B cell (primary cell): ENCODE results near the gene EXO5. TPM values are rescaled to one million over a fixed set of nuclear protein-coding genes. Genes with fewer than 3 reads are reported as not detected.

Source experiments
- ATAC-seq: fragments of 200-7000 bp; cut with Tn5 transposase; one replicate; pipeline ENCODE4 v1.10.0; 2021; ENCODE audit warnings: low read depth, mild to moderate bottlenecking, moderate number of reproducible peaks, moderate library complexity
- CTCF ChIA-PET: fragments of 350-600 bp; sonication (Branson Sonifier 250); formaldehyde crosslinking; loops from one replicate; lab custom pipeline; 2021; ENCODE audit warnings: antibody characterized with exemption, inconsistent platforms; lab: Charles Lee
- POLR2A ChIA-PET: fragments of 350-600 bp; sonication (Branson Sonifier 250); formaldehyde crosslinking; loops from one replicate; lab custom pipeline; 2021; ENCODE audit warnings: antibody characterized with exemption; lab: Charles Lee
- DNase-seq: peaks from one replicate; pipeline ENCODE4 v3.0.0; 2013
- H2AFZ ChIP-seq: 2 replicates; pipeline ENCODE4 v1.6.1; 2012; ENCODE audit warnings: mild to moderate bottlenecking, low read depth, low read length; ENCODE audit not compliant: insufficient read depth, poor library complexity, severe bottlenecking
- H3K27ac ChIP-seq, 2 donors: 1 replicate in 1 of 2; 2 replicates in 1 of 2; pipeline ENCODE4 v1.5.1; 2012 to 2013; ENCODE audit warnings: low read length in 2 of 2, mild to moderate bottlenecking in 2 of 2, moderate library complexity in 1 of 2
- H3K27me3 ChIP-seq, 4 experiments: fragments of 200-600 bp in 1 of 4; sonication (generic) in 1 of 4; replicated peaks in 1 of 4; 1 replicate in 2 of 4; 2 replicates in 2 of 4; pipeline versions ENCODE4 v1.6.1 to v1.7.0; 2013 to 2016; ENCODE audit warnings: low read length in 3 of 4, mild to moderate bottlenecking in 2 of 4, mixed read lengths in 1 of 4, moderate library complexity in 1 of 4; ENCODE audit not compliant: insufficient read depth in 4 of 4, control insufficient read depth in 3 of 4; ENCODE audit errors: control extremely low read depth in 1 of 4
- H3K36me3 ChIP-seq, 2 experiments: replicated peaks in 1 of 2; 1 replicate in 1 of 2; 2 replicates in 1 of 2; pipeline versions ENCODE4 v1.6.1 to v1.7.1; 2013; ENCODE audit warnings: low read length in 1 of 2; ENCODE audit not compliant: insufficient read depth in 2 of 2, control insufficient read depth in 1 of 2; ENCODE audit errors: control extremely low read depth in 1 of 2, extremely low read depth in 1 of 2
- H3K4me1 ChIP-seq, 2 donors: fragments of 200-600 bp in 1 of 2; sonication (generic) in 1 of 2; 1 replicate in 1 of 2; 2 replicates in 1 of 2; pipeline versions ENCODE4 v1.5.1 to v1.6.1; 2013 to 2017; ENCODE audit warnings: low read length in 2 of 2; ENCODE audit not compliant: control insufficient read depth in 2 of 2, insufficient read depth in 2 of 2
- H3K4me2 ChIP-seq: replicated peaks from 2 replicates; pipeline ENCODE3; 2012; ENCODE audit warnings: mild to moderate bottlenecking, low read depth, low read length; ENCODE audit not compliant: poor library complexity, severe bottlenecking
- H3K4me3 ChIP-seq, 5 experiments: fragments of 200-600 bp in 1 of 5; sonication (generic) in 1 of 5; 1 replicate in 3 of 5; 2 replicates in 2 of 5; pipeline versions ENCODE4 v1.5.1 to v1.7.0; 2011 to 2016; ENCODE audit warnings: low read length in 4 of 5, mild to moderate bottlenecking in 4 of 5, low read depth in 2 of 5, control low read depth in 1 of 5, moderate library complexity in 1 of 5; ENCODE audit not compliant: insufficient read depth in 1 of 5; ENCODE audit errors: control extremely low read depth in 1 of 5, extremely low read depth in 1 of 5
- H3K79me2 ChIP-seq: fragments of 200-600 bp; sonication (generic); one replicate; pipeline ENCODE4 v1.6.0; 2016; ENCODE audit warnings: low read length; ENCODE audit not compliant: control insufficient read depth, insufficient read depth
- H3K9ac ChIP-seq: fragments of 200-600 bp; sonication (generic); 2 replicates; pipeline ENCODE4 v1.6.1; 2017; ENCODE audit warnings: mild to moderate bottlenecking, low read length, moderate library complexity
- H3K9me3 ChIP-seq, 3 donors: one replicate each; pipeline versions ENCODE4 v1.6.1 to v1.7.1; 2013; ENCODE audit warnings: low read length in 2 of 3; ENCODE audit not compliant: control insufficient read depth in 2 of 3, insufficient read depth in 1 of 3; ENCODE audit errors: control extremely low read depth in 1 of 3
- H4K20me1 ChIP-seq: 2 replicates; pipeline ENCODE4 v1.6.0; 2012; ENCODE audit warnings: mild to moderate bottlenecking, low read length; ENCODE audit not compliant: insufficient read depth, control insufficient read depth, poor library complexity, severe bottlenecking
- H3K27ac Mint-ChIP-seq: one replicate; pipeline ENCODE4 v1.8.0; 2021; ENCODE audit warnings: mixed read lengths
- H3K27me3 Mint-ChIP-seq: one replicate; pipeline ENCODE4 v1.8.0; 2021; ENCODE audit warnings: mixed read lengths
- H3K4me1 Mint-ChIP-seq: one replicate; pipeline ENCODE4 v1.8.0; 2021; ENCODE audit warnings: mixed read lengths
- H3K4me3 Mint-ChIP-seq: one replicate; pipeline ENCODE4 v1.8.0; 2021; ENCODE audit warnings: mixed read lengths
- H3K9me3 Mint-ChIP-seq: one replicate; pipeline ENCODE4 v1.8.0; 2022; ENCODE audit warnings: mixed read lengths; ENCODE audit not compliant: insufficient read depth
- CTCF ChIP-seq: fragments of 200-600 bp; IDR thresholded peaks from one replicate; pipeline ENCODE4 v1.8.0; 2022; ENCODE audit warnings: antibody characterized with exemption, mild to moderate bottlenecking
- EZH2 ChIP-seq: IDR thresholded peaks from 2 replicates; pipeline ENCODE4 v1.6.1; 2012; ENCODE audit warnings: borderline replicate concordance, low read depth, mild to moderate bottlenecking, moderate library complexity, low read length; ENCODE audit not compliant: insufficient read depth, poor library complexity, severe bottlenecking
- WGBS: methylation state at CpG from one replicate; pipeline ENCODE4 v1.1.5; 2013; ENCODE audit warnings: missing lambda C conversion rate; ENCODE audit not compliant: insufficient coverage; 5-methylcytosine and 5-hydroxymethylcytosine counted together
- intact Hi-C: fragments of 100-400 bp; cut with micrococcal nuclease; formaldehyde crosslinking; loops from one replicate; pipeline ENCODE4 v1.10.0; 2022
- polyA plus RNA-seq: library from polyadenylated mRNA; depleted of rRNA; stranded (reverse); fragments of >200 nt; gene quantifications from 2 replicates; pipeline ENCODE4 v1.2.3, GENCODE V29; 2012
- total RNA-seq, 2 donors: library from RNA; stranded (reverse); fragments of 120-200 nt in 1 of 2; gene quantifications; 1 replicate in 1 of 2; 2 replicates in 1 of 2; pipeline versions ENCODE4 v1.2.3 to v1.2.4, GENCODE V29; 2013 to 2022

EXO5 gene
- total and polyA plus RNA-seq, 2 donors (not counting 1 experiment from before 2014, with no cell fraction given) = 5.7 to 16.9 TPM

- Mint-ChIP-seq H3K4me1 (peaks cover 26% of the 10 kb centered on the region), H3K27me3 (peaks cover 4% of the 10 kb centered on the region), H3K4me3 (peak overlapping the region; percentile 100), H3K9me3 (peaks cover 8% of the 10 kb centered on the region), H3K27ac (peak overlapping the region; percentile 96)
- Histone ChIP-seq H3K4me1 (peaks cover 19 to 22% of the 10 kb centered on the region in 2 donors), H3K27me3 (peaks cover 0 to 3% (median 1%) of the 10 kb centered on the region in 4 experiments), H3K36me3 (peaks cover 0 to 5% of the 10 kb centered on the region in 2 experiments), H4K20me1 (no peaks in the 10 kb centered on the region), H3K27ac (peak overlapping the region; percentile 60 to 92), H3K9me3 (peaks cover 0 to 6% (median 2%) of the 10 kb centered on the region in 3 donors), H3K79me2 (peaks cover 6% of the 10 kb centered on the region), H2AFZ (peak overlapping the region; percentile 95), H3K4me2 (peak overlapping the region; percentile 80), H3K9ac (peak overlapping the region; percentile 75), H3K4me3 (peak overlapping the region; percentile 50 to 94 (median 80))
- ChIA-PET CTCF (interaction anchor here (0.7 to 3.2 kb wide), 28 partner anchors 9 to 420 kb away, joined by 3 to 16 read pairs (median 4); partner anchors contain the start of genes EXO5, NFYC, ZFP69 and ZFP69B), POLR2A (interaction anchor here (1.0 to 1.4 kb wide), 3 partner anchors 14 to 1673 kb away, joined by 3 to 4 read pairs (median 3); partner anchors contain the start of gene ZFP69B)
- WGBS = 26% methylated on average over 3 of the region's 3 CpGs
- DNase-seq (no peak), ATAC-seq (no peak)
- TF ChIP-seq EZH2 = no peak
- TF ChIP-seq CTCF = no peak
- intact Hi-C loops = loop anchor here (2.0 to 10.0 kb wide), 4 partner anchors 137 to 313 kb away; partner anchors contain the start of gene SMAP2
These were observed 23.5 kb downstream of the EXO5 start for GRCh38 chr1:40532062-40532389.

- DNase-seq (peak; percentile 70), ATAC-seq (peak; percentile 29)
- H3K9me3 Mint-ChIP-seq = peaks cover 8% of the 10 kb centered on the region
- intact Hi-C loops = loop anchor here (2.0 to 10.0 kb wide), 4 partner anchors 136 to 312 kb away; partner anchors contain the start of gene SMAP2
- H3K79me2 ChIP-seq = peaks cover 6% of the 10 kb centered on the region
- TF ChIP-seq EZH2 (no peak), CTCF (peak; percentile 85)
- H3K36me3 ChIP-seq = peaks cover 0 to 5% of the 10 kb centered on the region in 2 experiments
- peaks cover 19 to 22% of the 10 kb centered on the region in 2 donors for H3K4me1 ChIP-seq
- POLR2A ChIA-PET = no interaction called here
- H3K9me3 ChIP-seq = peaks cover 0 to 6% (median 1%) of the 10 kb centered on the region in 3 donors
- peak overlapping the region; percentile 80 for H3K4me2 ChIP-seq
- CTCF ChIA-PET = interaction anchor here (0.6 to 3.2 kb wide), 28 partner anchors 8 to 475 kb away, joined by 3 to 16 read pairs (median 4); partner anchors contain the start of genes EXO5, NFYC, ZFP69 and ZFP69B
- H3K9ac ChIP-seq = no peak overlapping the region
- H2AFZ ChIP-seq = no peak overlapping the region
- no peak overlapping the region for H3K27ac ChIP-seq
- no peak overlapping the region for H3K4me3 ChIP-seq
- peaks cover 26% of the 10 kb centered on the region for H3K4me1 Mint-ChIP-seq
- H3K4me3 Mint-ChIP-seq = peak overlapping the region; percentile 100
- H4K20me1 ChIP-seq = no peaks in the 10 kb centered on the region
- peak overlapping the region; percentile 21 for H3K27ac Mint-ChIP-seq
- peaks cover 4% of the 10 kb centered on the region for H3K27me3 Mint-ChIP-seq
- H3K27me3 ChIP-seq = peaks cover 0 to 3% (median 1%) of the 10 kb centered on the region in 4 experiments
These were observed 24.4 kb downstream of the EXO5 start for GRCh38 chr1:40532844-40533424.
